ENCODE measurements around the gene PAFAH1B1.

GRCh38 chr17:2706911-2707510, 113.6 kb downstream of the PAFAH1B1 start:
- no peak for TF ChIP-seq CTCF (IDR thresholded peaks at IDR 0.05; ENCODE audit: insufficient read depth, low read length)
- TF ChIP-seq REST (IDR thresholded peaks at IDR 0.05; ENCODE audit: insufficient replicate concordance, low read depth): no peak
